Measurements from ENCODE around the gene BTN3A1.

Gene BTN3A1

DNA sequence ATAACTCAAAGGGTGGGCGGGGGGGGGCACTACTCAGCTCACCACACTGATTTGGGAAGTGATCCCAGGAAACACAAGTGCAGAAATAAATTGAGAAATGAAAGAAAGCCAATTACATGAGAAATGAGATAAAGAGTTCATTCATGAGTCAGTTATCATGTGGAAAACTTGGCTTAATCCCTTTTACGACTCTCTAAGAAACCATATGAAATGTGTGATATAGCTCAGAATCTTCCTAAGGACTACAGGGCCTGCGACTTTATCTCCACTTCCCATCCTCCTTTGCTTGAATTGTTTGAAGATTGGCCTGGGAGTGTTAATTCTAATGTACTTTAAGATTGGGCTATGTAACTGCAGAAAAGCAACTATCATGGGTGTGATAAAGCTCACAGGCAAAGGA, 22.8 kb upstream of the BTN3A1 start:
- TF ChIP-seq, protein P1, sequence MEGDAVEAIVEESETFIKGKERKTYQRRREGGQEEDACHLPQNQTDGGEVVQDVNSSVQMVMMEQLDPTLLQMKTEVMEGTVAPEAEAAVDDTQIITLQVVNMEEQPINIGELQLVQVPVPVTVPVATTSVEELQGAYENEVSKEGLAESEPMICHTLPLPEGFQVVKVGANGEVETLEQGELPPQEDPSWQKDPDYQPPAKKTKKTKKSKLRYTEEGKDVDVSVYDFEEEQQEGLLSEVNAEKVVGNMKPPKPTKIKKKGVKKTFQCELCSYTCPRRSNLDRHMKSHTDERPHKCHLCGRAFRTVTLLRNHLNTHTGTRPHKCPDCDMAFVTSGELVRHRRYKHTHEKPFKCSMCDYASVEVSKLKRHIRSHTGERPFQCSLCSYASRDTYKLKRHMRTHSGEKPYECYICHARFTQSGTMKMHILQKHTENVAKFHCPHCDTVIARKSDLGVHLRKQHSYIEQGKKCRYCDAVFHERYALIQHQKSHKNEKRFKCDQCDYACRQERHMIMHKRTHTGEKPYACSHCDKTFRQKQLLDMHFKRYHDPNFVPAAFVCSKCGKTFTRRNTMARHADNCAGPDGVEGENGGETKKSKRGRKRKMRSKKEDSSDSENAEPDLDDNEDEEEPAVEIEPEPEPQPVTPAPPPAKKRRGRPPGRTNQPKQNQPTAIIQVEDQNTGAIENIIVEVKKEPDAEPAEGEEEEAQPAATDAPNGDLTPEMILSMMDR (IDR thresholded peaks at IDR 0.05; ENCODE audit: extremely low read depth, insufficient read depth, missing control alignments), result no peak
- in situ Hi-C loops (cut with MboI; ENCODE audit: low pct_unique_long_range_greater_than_20kb, low sequenced_read_pairs, unreplicated experiment), result no loop called here
- no peak for DNase-seq (ENCODE audit: low spot score)

DNA sequence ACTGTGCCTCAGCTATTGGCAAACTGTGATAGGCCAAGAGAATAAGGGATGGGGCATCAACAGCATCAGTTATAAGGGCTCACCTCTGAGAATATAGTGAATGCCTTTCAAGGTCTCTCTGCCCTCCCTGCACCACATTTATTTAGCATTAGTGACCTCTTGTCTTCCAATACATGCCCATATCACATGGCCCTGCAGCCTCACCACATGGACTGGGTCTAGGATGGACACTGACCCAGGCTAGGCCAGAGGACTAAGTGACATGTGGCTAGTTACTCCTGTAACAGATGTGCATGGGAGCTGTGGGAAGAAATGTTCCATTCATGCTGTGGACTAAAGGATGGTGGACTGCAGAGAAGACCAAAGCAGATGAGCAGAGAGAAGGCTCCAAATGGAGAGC, 22.3 kb upstream of the BTN3A1 start:
- TF ChIP-seq, protein P1 (IDR thresholded peaks at IDR 0.05; ENCODE audit: extremely low read depth, insufficient read depth, missing control alignments), result no peak
- DNase-seq (ENCODE audit: low spot score), result no peak
- in situ Hi-C loops (cut with MboI; ENCODE audit: low pct_unique_long_range_greater_than_20kb, low sequenced_read_pairs, unreplicated experiment), result no loop called here

DNA sequence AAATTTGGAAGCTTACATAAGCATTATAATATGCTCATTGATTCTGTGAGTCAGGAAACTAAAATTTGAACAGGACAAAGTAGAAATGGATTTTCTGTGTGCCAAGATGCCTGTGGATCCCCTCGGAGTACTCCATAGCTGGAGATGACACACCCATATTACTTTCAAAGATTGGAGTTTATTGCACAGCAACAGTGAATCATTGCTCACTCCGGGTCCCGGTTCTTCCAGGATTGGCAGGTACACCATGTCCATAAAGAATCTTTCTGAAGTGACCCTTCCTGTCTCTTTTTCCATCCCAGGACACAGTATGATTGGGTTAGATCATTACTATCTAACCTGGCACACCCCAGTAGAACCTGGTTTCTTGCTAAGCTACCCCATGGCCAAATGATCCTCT, 21.8 kb upstream of the BTN3A1 start:
- TF ChIP-seq, protein P1 (IDR thresholded peaks at IDR 0.05; ENCODE audit: extremely low read depth, insufficient read depth, missing control alignments), result no peak
- no peak for DNase-seq (ENCODE audit: low spot score)
- in situ Hi-C loops (cut with MboI; ENCODE audit: low pct_unique_long_range_greater_than_20kb, low sequenced_read_pairs, unreplicated experiment), result no loop called here

DNA sequence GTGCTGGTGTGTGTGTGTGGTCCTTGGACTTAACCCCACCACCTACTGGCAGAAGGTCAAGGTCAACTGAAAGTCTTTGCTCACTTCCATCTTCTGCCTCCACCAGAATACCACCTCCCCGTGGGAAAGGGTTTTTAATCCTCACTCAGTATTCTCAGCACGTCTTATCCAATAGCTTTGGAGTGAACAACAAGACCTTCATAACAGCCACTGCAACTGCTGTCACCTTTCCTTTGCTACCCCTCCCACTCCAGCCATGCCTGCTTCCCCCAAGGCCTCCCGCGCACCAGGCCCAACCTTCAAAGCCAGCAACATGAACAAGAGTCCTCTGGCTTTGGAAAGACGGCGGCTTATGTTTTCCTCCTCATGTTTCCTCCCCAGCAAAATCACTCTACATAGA, 20.0 kb upstream of the BTN3A1 start:
- no peak for DNase-seq (ENCODE audit: low spot score)
- in situ Hi-C loops (cut with MboI; ENCODE audit: low pct_unique_long_range_greater_than_20kb, low sequenced_read_pairs, unreplicated experiment), result no loop called here
- TF ChIP-seq, protein P1 (IDR thresholded peaks at IDR 0.05; ENCODE audit: extremely low read depth, insufficient read depth, missing control alignments), result no peak

DNA sequence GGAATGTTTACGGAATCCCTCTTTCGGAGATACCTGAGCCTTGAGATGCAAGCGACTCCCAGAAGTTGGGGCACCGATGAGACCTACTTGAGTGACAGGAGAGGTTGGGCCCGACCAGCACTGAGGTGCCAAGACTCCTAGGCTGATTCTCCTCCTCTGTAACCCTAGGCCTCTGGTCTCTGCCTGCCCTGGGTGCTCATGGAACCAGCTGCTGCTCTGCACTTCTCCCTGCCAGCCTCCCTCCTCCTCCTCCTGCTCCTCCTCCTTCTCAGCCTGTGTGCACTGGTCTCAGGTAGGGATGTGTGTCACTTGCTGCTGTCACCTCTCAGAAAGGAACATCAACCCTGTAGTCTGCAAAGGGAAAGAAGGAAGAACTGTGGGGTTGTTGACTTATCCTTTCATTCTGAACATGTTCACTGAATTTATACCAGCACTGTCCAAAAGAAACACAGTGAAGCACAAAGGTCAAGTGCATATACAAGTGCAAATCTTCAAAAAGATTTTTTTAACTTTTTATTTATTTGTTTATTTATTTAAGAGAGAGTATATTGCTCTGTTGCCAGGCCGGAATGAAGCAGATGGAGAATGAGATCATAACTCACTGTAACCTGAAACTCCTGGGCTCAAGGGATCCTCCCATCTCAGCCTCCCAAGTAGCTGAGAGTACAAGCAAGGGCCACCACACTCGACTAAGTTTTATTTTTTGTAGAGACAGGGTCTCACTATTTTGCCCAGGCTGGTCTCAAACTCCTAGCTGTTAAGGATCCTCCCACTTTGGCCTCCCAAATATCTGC, 18.3 kb upstream of the BTN3A1 start:
- in situ Hi-C loops (cut with MboI; ENCODE audit: low pct_unique_long_range_greater_than_20kb, low sequenced_read_pairs, unreplicated experiment), result no loop called here
- no peak for DNase-seq (ENCODE audit: low spot score)
- TF ChIP-seq, protein P1 (IDR thresholded peaks at IDR 0.05; ENCODE audit: extremely low read depth, insufficient read depth, missing control alignments), result no peak

DNA sequence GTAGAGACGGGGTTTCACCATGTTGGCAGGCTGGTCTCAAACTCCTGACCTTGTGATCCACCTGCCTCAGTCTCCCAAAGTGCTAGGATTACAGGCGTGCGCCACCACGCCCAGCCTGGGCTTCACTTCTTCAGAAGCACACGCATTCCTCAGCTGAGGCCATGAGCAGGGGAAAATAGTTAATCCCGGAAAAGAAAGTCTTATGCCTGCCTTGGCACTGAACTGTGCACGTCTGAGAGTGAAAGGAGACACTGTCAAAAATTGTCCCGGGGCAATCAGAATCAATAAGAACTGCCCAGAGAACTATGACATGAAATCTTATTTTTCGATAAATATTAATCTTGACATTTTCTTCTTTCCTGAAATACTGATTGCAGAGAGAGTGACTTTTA, 16.3 kb upstream of the BTN3A1 start:
- TF ChIP-seq, protein P1 (IDR thresholded peaks at IDR 0.05; ENCODE audit: extremely low read depth, insufficient read depth, missing control alignments), result no peak
- DNase-seq (ENCODE audit: low spot score), result no peak
- in situ Hi-C loops (cut with MboI; ENCODE audit: low pct_unique_long_range_greater_than_20kb, low sequenced_read_pairs, unreplicated experiment), result no loop called here

Data from GM13977 (cell line).